COR-L47 (cell line): ENCODE measurements around the gene MYO15B.

Experiments
- DNase-seq: peaks from one replicate; lab custom pipeline; 2025; lab: John Stamatoyannopoulos, UW

The MYO15B gene

GRCh38 chr17:75558666-75559530 is 28.7 kb upstream of the MYO15B start:
- DNase-seq: no peak

- DNase-seq: no peak
Observed at GRCh38 chr17:75559958-75560533, 27.6 kb upstream of the MYO15B start.

GRCh38 chr17:75561927-75562603 is 25.5 kb upstream of the MYO15B start:
- no peak for DNase-seq

- no peak for DNase-seq
Observed at GRCh38 chr17:75563063-75563758, 24.4 kb upstream of the MYO15B start.

- no peak for DNase-seq
Observed at GRCh38 chr17:75564195-75564594, 23.4 kb upstream of the MYO15B start.

- no peak for DNase-seq
Observed at GRCh38 chr17:75565066-75565465, 22.5 kb upstream of the MYO15B start.

- no peak for DNase-seq
Observed at GRCh38 chr17:75565618-75566017, 22.0 kb upstream of the MYO15B start.

- no peak for DNase-seq
Observed at GRCh38 chr17:75566416-75566815, 21.2 kb upstream of the MYO15B start.

- DNase-seq: no peak
Observed at GRCh38 chr17:75566834-75567233, 20.8 kb upstream of the MYO15B start.

GRCh38 chr17:75568412-75569255 is 19.0 kb upstream of the MYO15B start:
- no peak for DNase-seq

GRCh38 chr17:75570034-75570676 is 17.4 kb upstream of the MYO15B start:
- no peak for DNase-seq

GRCh38 chr17:75570772-75571171 is 16.8 kb upstream of the MYO15B start:
- no peak for DNase-seq

- DNase-seq: no peak
Observed at GRCh38 chr17:75571197-75571884, 16.3 kb upstream of the MYO15B start.

GRCh38 chr17:75571885-75572215 is 15.8 kb upstream of the MYO15B start:
- no peak for DNase-seq

- DNase-seq: no peak
Observed at GRCh38 chr17:75572713-75573539, 14.7 kb upstream of the MYO15B start.

- no peak for DNase-seq
Observed at GRCh38 chr17:75573540-75573957, 14.1 kb upstream of the MYO15B start.

- DNase-seq: no peak
Observed at GRCh38 chr17:75573994-75574393, 13.6 kb upstream of the MYO15B start.

- DNase-seq: no peak
Observed at GRCh38 chr17:75574404-75575036, 13.1 kb upstream of the MYO15B start.

GRCh38 chr17:75575197-75575596 is 12.4 kb upstream of the MYO15B start:
- no peak for DNase-seq
